Duodenal mucosa (tissue), 2 donors: Measurements from ENCODE around the gene MTHFS.
A peak's percentile ranks its signal among the peaks of the same experiment; 100 is the strongest.
"Not testable (repeated sequence)": the region's sequence is repeated elsewhere in the genome, so short reads cannot be mapped to it uniquely, and the experiment has no call there.

Experiments
- H3K27ac ChIP-seq: one replicate; pipeline ENCODE4 v1.7.0; 2013; ENCODE audit warnings: low read depth, low read length
- H3K27me3 ChIP-seq, 2 donors: one replicate each; pipeline ENCODE4 v1.7.0; 2013; ENCODE audit warnings: low read length in 2 of 2, control low read depth in 1 of 2; ENCODE audit not compliant: insufficient read depth in 2 of 2, control insufficient read depth in 1 of 2
- H3K36me3 ChIP-seq, 2 donors: one replicate each; pipeline ENCODE4 v1.7.0; 2013; ENCODE audit warnings: low read length in 2 of 2, control low read depth in 1 of 2; ENCODE audit not compliant: insufficient read depth in 2 of 2, control insufficient read depth in 1 of 2
- H3K4me1 ChIP-seq, 2 donors: one replicate each; pipeline ENCODE4 v1.7.0; 2013; ENCODE audit warnings: low read length in 2 of 2, control low read depth in 1 of 2; ENCODE audit not compliant: insufficient read depth in 2 of 2, control insufficient read depth in 1 of 2
- H3K4me3 ChIP-seq, 2 donors: one replicate each; pipeline ENCODE4 v1.7.0; 2013; ENCODE audit warnings: low read length in 2 of 2, low read depth in 1 of 2
- H3K9ac ChIP-seq, 2 donors: one replicate each; pipeline ENCODE4 v1.7.0; 2013; ENCODE audit warnings: low read length in 2 of 2, low read depth in 1 of 2
- H3K9me3 ChIP-seq, 2 donors: one replicate each; pipeline ENCODE4 v1.7.0; 2013; ENCODE audit warnings: low read length in 2 of 2, control low read depth in 1 of 2; ENCODE audit not compliant: control insufficient read depth in 1 of 2

The MTHFS gene

GRCh38 chr15:79916502-79917132 is 19.8 kb upstream of the MTHFS start:
- Histone ChIP-seq H3K27ac (no peak overlapping the region), H3K9ac (no peak overlapping the region), H3K9me3 (peaks cover 49 to 78% of the 10 kb centered on the region in 2 donors), H3K36me3 (peaks cover 5 to 16% of the 10 kb centered on the region in 2 donors), H3K4me3 (no peak overlapping the region), H3K27me3 (no peaks in the 10 kb centered on the region), H3K4me1 (no peaks in the 10 kb centered on the region)

GRCh38 chr15:79915776-79916501 is 19.1 kb upstream of the MTHFS start:
- H3K27ac ChIP-seq, H3K9ac ChIP-seq, H3K27me3 ChIP-seq, H3K4me1 ChIP-seq: not testable (repeated sequence)
- H3K36me3 ChIP-seq, result peaks cover 5 to 12% of the 10 kb centered on the region in 2 donors
- peak overlapping the region in 1 of 2 donors; percentile 22 for H3K4me3 ChIP-seq
- peaks cover 49 to 74% of the 10 kb centered on the region in 2 donors for H3K9me3 ChIP-seq

- H3K4me1 ChIP-seq, result no peaks in the 10 kb centered on the region
- peaks cover 39 to 64% of the 10 kb centered on the region in 2 donors for H3K9me3 ChIP-seq
- H3K27me3 ChIP-seq, result no peaks in the 10 kb centered on the region
- no peak overlapping the region for H3K9ac ChIP-seq
- no peak overlapping the region for H3K27ac ChIP-seq
- peaks cover 5 to 6% of the 10 kb centered on the region in 2 donors for H3K36me3 ChIP-seq
- H3K4me3 ChIP-seq, result no peak overlapping the region
These were observed 17.9 kb upstream of the MTHFS start for GRCh38 chr15:79914728-79915127.

GRCh38 chr15:79909556-79910335 is 12.9 kb upstream of the MTHFS start:
- not testable (repeated sequence) for H3K27me3 ChIP-seq, H3K36me3 ChIP-seq, H3K27ac ChIP-seq, H3K9ac ChIP-seq, H3K4me1 ChIP-seq, H3K4me3 ChIP-seq
- H3K9me3 ChIP-seq, result peaks cover 6 to 16% of the 10 kb centered on the region in 2 donors

GRCh38 chr15:79904271-79904670 is 7.5 kb upstream of the MTHFS start:
- no peaks in the 10 kb centered on the region for H3K9me3 ChIP-seq
- no peaks in the 10 kb centered on the region for H3K27me3 ChIP-seq
- H3K36me3 ChIP-seq, result no peaks in the 10 kb centered on the region
- no peaks in the 10 kb centered on the region for H3K4me1 ChIP-seq
- H3K27ac ChIP-seq, result no peak overlapping the region
- H3K4me3 ChIP-seq, result no peak overlapping the region
- no peak overlapping the region for H3K9ac ChIP-seq

GRCh38 chr15:79903626-79904025 is 6.8 kb upstream of the MTHFS start:
- H3K27me3 ChIP-seq, result no peaks in the 10 kb centered on the region
- no peaks in the 10 kb centered on the region for H3K36me3 ChIP-seq
- no peaks in the 10 kb centered on the region for H3K4me1 ChIP-seq
- H3K27ac ChIP-seq, result no peak overlapping the region
- no peak overlapping the region for H3K9ac ChIP-seq
- H3K9me3 ChIP-seq, result no peaks in the 10 kb centered on the region
- H3K4me3 ChIP-seq, result no peak overlapping the region

- Histone ChIP-seq H3K9ac (no peak overlapping the region), H3K9me3 (no peaks in the 10 kb centered on the region), H3K27ac (no peak overlapping the region), H3K27me3 (no peaks in the 10 kb centered on the region), H3K36me3 (no peaks in the 10 kb centered on the region), H3K4me1 (no peaks in the 10 kb centered on the region), H3K4me3 (no peak overlapping the region)
These were observed 6.3 kb upstream of the MTHFS start for GRCh38 chr15:79903144-79903543.

- H3K9ac ChIP-seq, result no peak overlapping the region
- H3K27ac ChIP-seq, result no peak overlapping the region
- H3K4me3 ChIP-seq, result no peak overlapping the region
- H3K4me1 ChIP-seq, result peaks cover 0 to 5% of the 10 kb centered on the region in 2 donors
- no peaks in the 10 kb centered on the region for H3K9me3 ChIP-seq
- no peaks in the 10 kb centered on the region for H3K27me3 ChIP-seq
- H3K36me3 ChIP-seq, result no peaks in the 10 kb centered on the region
These were observed 5.1 kb upstream of the MTHFS start for GRCh38 chr15:79901958-79902357.

GRCh38 chr15:79900818-79901378 is 4.1 kb upstream of the MTHFS start:
- H3K4me3 ChIP-seq, H3K9ac ChIP-seq, H3K27ac ChIP-seq, H3K4me1 ChIP-seq, H3K36me3 ChIP-seq, H3K9me3 ChIP-seq, H3K27me3 ChIP-seq: not testable (repeated sequence)

- H3K36me3 ChIP-seq, result no peaks in the 10 kb centered on the region
- H3K27ac ChIP-seq, result no peak overlapping the region
- no peaks in the 10 kb centered on the region for H3K27me3 ChIP-seq
- H3K4me3 ChIP-seq, result no peak overlapping the region
- H3K4me1 ChIP-seq, result peaks cover 5 to 17% of the 10 kb centered on the region in 2 donors
- H3K9ac ChIP-seq, result no peak overlapping the region
- H3K9me3 ChIP-seq, result no peaks in the 10 kb centered on the region
These were observed 3.3 kb upstream of the MTHFS start for GRCh38 chr15:79900087-79900486.
